Glomerular endothelial cell (primary cell): ENCODE measurements around the gene FALEC. TPM values are rescaled to one million over a fixed set of nuclear protein-coding genes. Genes with fewer than 3 reads are reported as not detected.

ENCODE experiments used
- DNase-seq: peaks from one replicate; pipeline ENCODE4 v3.0.0-alpha.2; 2011; ENCODE audit warnings: low read depth, low spot score; ENCODE audit errors: extremely low read depth
- total RNA-seq: library from RNA; depleted of rRNA; stranded (reverse); fragments of >200 nt; gene quantifications from 2 replicates; pipeline ENCODE4 v1.2.3, GENCODE V29; 2015

Gene FALEC
- total RNA-seq, 1 donor from 2014 or later: not detected

DNA sequence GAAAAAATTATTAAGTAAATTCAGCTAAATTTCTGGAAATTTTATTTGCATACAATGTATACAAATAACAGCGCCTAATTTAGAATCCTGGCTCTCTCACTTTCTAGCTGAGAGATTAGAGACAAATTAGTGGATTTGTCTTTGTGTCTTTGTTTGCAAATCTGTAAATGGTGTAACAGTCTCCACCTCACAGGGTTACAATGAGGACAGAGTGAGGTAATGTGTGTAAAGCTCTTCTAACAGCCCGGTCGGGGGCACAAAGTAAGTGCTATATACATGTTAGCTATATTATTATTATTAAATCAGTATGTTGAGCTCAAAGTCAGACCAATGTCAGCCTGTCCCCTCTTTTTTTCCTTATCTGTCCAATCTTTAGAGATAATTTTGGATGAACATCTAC, 28.7 kb downstream of the FALEC start:
- DNase-seq: no peak

- no peak for DNase-seq
Measured at GRCh38 chr1:150545486-150546032, 30.0 kb downstream of the FALEC start.

- DNase-seq: no peak
Measured at GRCh38 chr1:150546294-150546937, 30.9 kb downstream of the FALEC start.

DNA sequence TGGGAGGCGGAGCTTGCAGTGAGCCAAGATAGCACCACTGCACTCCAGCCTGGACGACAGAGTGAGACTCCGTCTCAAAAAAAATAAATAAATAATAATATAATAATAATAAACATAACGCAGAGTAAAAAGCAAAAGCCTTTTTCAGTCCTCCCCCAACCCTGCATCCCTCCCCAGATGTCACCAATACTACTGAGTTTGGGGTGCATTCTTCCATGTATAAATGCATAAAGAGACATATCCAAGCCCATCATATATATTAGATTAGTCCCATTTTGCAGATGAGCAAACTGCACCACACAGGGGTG, 32.7 kb downstream of the FALEC start:
- DNase-seq: no peak

DNA sequence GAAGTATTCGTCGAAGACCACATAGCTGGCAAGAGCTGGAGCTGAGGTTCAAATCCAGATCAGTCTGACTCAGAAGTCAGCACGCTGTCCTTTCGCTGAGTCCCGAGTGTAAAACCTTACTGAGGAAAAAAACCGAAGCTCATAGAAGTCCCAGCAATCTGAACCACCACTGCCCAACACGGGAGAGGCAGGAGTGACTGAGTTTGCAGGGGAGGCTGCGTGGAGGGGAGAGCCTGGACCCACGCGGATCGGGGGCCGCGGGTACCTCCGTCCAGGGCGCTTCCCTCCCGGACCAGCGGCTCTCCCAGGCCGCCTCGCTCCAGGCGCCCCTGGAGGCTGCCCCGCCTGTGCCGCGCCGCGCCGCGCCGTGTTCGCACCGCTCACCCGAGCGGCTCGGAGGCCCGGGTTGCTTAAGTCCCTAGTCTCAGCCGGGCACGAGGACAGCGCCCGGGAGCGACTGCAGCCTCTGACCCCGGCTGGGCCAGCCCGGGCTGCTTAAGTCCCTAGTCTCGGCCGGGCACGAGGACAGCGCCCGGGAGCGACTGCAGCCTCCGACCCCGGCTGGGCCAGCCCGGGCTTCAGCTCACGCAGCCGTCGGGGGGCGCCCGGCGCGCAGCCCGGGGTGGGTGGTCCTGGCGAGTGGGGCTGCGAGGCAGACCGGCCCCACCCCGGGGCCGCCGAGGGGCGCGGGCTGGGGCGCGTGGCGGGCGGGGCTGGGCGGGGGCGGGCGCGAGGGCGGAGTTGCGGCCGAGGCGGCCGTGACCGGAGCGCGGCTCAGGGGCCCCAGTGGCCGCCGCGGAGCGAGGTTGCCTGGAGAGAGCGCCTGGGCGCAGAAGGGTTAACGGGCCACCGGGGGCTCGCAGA, 33.3 kb downstream of the FALEC start, which contains the start of gene ADAMTSL4:
ADAMTSL4 (plus strand) TSS at position 777 of the 864 bp plus-strand sequence. CDS start 2,881 bp downstream, outside the sequence.
- no peak for DNase-seq

DNA sequence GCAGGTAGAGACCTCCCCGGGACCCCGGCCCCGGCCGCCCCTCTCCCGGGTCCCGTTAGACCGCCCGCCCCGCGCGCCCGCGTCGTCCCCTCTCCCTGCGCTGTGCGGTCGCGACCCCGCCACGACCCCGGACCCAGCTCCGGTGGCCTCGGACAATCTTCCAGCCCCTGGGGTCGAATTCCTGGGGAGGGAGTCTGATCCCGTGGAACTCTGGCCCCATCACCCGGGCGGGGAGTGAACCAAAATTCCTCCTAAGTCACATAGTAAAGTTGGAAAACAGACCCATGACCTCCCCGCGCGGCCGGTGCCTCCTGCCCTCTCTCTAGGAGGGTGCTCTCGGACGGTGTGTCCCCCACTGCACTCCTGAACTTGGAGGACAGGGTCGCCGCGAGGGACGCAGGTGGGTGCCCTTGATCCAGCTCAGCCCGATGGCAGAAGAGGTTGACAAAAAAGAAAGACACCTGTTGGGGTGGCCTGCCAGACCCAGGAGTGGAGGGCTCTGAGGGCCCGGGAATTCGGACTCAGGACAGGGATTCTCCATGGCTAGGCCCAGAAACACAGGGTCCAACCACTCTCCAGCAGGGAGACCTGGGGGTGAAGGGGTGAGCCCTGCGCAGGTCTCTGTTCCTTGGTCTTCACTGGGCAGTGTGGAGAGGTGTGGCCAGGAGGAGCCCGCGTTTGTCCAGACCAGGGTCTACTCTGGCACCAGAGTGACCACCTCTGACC, 34.1 kb downstream of the FALEC start:
- DNase-seq: no peak

- DNase-seq: no peak
Measured at GRCh38 chr1:150550222-150551050, 34.9 kb downstream of the FALEC start.

GRCh38 chr1:150551051-150551783, 35.7 kb downstream of the FALEC start:
- no peak for DNase-seq

DNA sequence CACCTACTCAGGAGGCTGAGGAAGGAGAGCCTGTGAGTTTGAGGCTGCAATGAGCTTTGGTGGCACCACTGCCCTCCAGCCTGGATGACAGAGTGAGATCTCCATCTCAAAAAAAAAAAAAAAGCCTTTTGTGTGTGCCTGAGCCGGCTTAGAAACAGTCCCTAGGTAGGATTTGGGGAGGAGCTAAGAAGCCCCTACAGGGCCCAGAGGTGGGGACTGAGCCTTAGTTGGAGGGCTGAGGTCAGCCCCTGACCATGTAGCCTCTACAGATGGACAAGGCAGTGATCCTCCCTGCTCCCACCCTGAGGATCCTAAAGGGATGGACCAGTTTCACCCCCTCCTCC, 36.2 kb downstream of the FALEC start:
- no peak for DNase-seq

GRCh38 chr1:150552128-150552910, 36.8 kb downstream of the FALEC start:
- no peak for DNase-seq

DNA sequence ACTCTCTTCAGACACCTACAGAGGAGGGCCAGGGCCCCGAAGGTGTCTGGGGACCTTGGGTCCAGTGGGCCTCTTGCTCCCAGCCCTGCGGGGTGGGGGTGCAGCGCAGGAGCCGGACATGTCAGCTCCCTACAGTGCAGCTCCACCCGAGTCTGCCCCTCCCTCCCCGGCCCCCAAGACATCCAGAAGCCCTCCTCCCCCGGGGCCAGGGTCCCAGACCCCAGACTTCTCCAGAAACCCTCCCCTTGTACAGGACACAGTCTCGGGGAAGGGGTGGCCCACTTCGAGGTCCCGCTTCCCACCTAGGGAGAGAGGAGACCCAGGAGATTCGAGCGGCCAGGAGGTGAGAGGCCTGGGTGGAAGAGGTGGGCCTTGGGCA, 37.3 kb downstream of the FALEC start:
- no peak for DNase-seq

- no peak for DNase-seq
Measured at GRCh38 chr1:150553392-150554085, 38.0 kb downstream of the FALEC start.

DNA sequence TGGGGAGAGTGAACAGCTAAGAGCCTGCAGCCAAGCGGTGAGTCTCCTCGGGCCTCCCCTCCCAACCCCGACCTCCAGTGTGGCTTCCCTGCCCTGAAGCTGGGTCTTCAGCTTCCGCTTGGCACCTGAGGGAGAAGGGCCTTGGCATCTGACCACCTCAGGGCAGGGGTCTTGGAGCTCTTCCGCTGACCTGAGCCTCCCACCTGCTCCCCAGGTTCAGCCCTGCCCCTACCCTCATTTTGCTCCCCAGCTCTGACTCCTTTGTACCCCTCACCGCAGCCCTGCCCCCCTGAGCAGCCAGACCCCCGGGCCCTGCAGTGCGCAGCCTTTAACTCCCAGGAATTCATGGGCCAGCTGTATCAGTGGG, 38.5 kb downstream of the FALEC start:
- DNase-seq: no peak

DNA sequence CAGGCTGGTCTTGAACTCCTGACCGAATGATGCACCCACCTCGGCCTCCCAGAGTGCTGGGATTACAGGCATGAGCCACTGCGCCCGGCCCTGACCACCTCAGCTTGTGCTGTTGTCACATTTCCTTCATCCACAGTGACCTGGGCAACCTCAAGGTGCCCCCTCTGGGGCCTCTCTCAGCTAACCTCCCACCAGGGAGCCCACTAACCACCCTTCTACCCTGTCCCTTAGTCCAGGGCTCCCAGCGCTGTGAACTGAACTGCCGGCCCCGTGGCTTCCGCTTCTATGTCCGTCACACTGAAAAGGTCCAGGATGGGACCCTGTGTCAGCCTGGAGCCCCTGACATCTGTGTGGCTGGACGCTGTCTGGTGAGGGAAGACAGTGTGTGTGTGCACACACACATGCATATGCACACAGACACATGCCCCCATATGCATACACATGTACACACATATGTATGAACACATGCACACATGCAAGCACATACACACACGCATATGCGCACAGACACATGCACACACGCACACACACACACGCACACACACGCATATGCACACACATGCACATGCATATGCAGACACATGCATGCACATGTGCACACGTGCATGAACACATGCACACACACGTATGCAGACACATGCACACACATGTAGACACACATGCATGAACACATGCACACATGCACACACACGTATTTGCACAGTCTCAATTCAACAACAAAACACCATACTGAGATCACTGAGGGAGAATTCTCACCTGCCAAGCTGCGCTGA, 39.8 kb downstream of the FALEC start:
- DNase-seq: no peak

GRCh38 chr1:150555971-150556865, 40.7 kb downstream of the FALEC start:
- DNase-seq: no peak

DNA sequence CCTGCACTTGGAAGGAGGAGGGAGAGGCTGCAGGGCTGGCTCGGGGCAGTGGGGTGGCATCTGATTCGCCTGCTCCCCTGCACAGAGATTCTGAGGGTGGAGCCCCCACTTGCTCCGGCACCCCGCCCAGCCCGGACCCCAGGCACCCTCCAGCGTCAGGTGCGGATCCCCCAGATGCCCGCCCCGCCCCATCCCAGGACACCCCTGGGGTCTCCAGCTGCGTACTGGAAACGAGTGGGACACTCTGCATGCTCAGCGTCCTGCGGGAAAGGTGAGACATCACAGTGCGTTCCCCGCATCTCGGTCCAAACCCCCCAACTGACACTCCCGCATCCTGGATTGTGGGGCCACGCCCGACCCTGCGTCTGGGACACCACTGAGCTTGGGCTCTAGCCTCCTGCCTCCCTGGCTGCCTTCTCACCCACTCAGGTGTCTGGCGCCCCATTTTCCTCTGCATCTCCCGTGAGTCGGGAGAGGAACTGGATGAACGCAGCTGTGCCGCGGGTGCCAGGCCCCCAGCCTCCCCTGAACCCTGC, 41.6 kb downstream of the FALEC start:
- DNase-seq: no peak

GRCh38 chr1:150557813-150558212, 42.3 kb downstream of the FALEC start:
- no peak for DNase-seq
